ENCODE results near the gene SLC34A3.

DNA sequence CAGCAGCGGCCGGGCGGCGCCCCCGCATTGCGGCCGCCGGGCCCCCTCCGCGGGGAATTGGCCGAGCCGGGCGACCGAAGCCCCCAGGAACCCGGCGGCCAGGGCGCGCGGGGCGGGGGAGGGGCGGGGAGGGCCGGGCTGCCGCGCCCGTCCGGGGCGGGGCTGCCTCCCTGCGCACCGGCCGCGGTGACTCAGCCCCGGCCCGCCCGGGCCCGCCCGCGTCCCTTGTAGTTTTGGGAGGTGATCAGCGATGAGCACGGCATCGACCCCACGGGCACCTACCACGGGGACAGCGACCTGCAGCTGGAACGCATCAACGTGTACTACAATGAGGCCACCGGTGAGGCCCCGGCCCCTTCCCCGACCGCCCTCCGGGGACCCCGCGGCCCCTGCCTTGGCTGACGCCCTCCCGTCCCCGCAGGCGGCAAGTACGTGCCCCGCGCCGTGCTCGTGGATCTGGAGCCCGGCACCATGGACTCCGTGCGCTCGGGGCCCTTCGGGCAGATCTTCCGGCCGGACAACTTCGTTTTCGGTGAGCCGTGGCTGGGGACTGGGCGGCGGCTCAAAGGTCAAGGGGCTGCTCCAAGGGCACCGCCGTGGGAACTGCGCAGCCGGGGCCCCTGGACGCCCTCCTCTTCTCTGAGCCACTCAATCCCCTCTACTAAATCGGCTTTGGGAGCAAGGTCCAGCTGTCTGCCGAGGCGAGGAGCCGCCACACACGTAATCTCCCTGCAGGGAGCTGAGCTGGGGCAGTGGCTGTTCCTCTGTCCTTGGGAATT lies 11.0 kb downstream of the SLC34A3 start:
- TF ChIP-seq EP300 (IDR thresholded peaks at IDR 0.05; ENCODE audit: borderline replicate concordance) (no peak), CEBPB (IDR thresholded peaks at IDR 0.05) (no peak), NFIC (IDR thresholded peaks at IDR 0.05) (no peak), FOXM1 (IDR thresholded peaks at IDR 0.05; ENCODE audit: borderline replicate concordance, low read depth) (no peak), RAD21 (IDR thresholded peaks at IDR 0.05; ENCODE audit: low read depth) (no peak), EGR1 (IDR thresholded peaks at IDR 0.05) (no peak), TEAD4 (IDR thresholded peaks at IDR 0.05) (no peak), TAF1 (IDR thresholded peaks at IDR 0.05; ENCODE audit: low read depth) (no peak), TCF12 (IDR thresholded peaks at IDR 0.05; ENCODE audit: low read depth) (no peak), ZBTB7A (IDR thresholded peaks at IDR 0.05; ENCODE audit: low read depth) (no peak), YY1 (IDR thresholded peaks at IDR 0.05; ENCODE audit: low read depth) (no peak)
- TF ChIP-seq, protein P1, sequence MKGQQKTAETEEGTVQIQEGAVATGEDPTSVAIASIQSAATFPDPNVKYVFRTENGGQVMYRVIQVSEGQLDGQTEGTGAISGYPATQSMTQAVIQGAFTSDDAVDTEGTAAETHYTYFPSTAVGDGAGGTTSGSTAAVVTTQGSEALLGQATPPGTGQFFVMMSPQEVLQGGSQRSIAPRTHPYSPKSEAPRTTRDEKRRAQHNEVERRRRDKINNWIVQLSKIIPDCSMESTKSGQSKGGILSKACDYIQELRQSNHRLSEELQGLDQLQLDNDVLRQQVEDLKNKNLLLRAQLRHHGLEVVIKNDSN (IDR thresholded peaks at IDR 0.05): no peak
- TF ChIP-seq, protein P2, sequence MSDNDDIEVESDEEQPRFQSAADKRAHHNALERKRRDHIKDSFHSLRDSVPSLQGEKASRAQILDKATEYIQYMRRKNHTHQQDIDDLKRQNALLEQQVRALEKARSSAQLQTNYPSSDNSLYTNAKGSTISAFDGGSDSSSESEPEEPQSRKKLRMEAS (IDR thresholded peaks at IDR 0.05): no peak
- TF ChIP-seq, protein P3, sequence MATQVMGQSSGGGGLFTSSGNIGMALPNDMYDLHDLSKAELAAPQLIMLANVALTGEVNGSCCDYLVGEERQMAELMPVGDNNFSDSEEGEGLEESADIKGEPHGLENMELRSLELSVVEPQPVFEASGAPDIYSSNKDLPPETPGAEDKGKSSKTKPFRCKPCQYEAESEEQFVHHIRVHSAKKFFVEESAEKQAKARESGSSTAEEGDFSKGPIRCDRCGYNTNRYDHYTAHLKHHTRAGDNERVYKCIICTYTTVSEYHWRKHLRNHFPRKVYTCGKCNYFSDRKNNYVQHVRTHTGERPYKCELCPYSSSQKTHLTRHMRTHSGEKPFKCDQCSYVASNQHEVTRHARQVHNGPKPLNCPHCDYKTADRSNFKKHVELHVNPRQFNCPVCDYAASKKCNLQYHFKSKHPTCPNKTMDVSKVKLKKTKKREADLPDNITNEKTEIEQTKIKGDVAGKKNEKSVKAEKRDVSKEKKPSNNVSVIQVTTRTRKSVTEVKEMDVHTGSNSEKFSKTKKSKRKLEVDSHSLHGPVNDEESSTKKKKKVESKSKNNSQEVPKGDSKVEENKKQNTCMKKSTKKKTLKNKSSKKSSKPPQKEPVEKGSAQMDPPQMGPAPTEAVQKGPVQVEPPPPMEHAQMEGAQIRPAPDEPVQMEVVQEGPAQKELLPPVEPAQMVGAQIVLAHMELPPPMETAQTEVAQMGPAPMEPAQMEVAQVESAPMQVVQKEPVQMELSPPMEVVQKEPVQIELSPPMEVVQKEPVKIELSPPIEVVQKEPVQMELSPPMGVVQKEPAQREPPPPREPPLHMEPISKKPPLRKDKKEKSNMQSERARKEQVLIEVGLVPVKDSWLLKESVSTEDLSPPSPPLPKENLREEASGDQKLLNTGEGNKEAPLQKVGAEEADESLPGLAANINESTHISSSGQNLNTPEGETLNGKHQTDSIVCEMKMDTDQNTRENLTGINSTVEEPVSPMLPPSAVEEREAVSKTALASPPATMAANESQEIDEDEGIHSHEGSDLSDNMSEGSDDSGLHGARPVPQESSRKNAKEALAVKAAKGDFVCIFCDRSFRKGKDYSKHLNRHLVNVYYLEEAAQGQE (IDR thresholded peaks at IDR 0.05; ENCODE audit: low read depth): no peak
